OCI-LY3 (cell line): ENCODE data around the gene RAB12.
A peak's percentile ranks its signal among the peaks of the same experiment; 100 is the strongest.

ENCODE experiments used
- CTCF ChIP-seq: fragments of 200-600, 300-600 bp; sonication (generic); IDR thresholded peaks from 2 replicates; pipeline ENCODE4 v1.5.1; 2014; ENCODE audit warnings: antibody characterized with exemption, low read length, low read depth
- EZH2phosphoT487 ChIP-seq: fragments of 200-600 bp; shearing (Covaris generic); IDR thresholded peaks from 2 replicates; pipeline ENCODE4 v1.6.1; 2018; ENCODE audit warnings: antibody characterized with exemption, mixed run types, low read depth

GRCh38 chr18:8608795-8609658 lies at the start of gene RAB12:
- TF ChIP-seq CTCF (peak; percentile 35), EZH2phosphoT487 (no peak)
